ENCODE measurements around the gene CUL4A. TPM values are rescaled to one million over a fixed set of nuclear protein-coding genes. Genes with fewer than 3 reads are reported as not detected.

CUL4A gene
- total RNA-seq, 1 donor from 2014 or later: 81.3 TPM

- no peak overlapping the region for H3K4me2 ChIP-seq (ENCODE audit: low read length)
- Mint-ChIP-seq H3K4me3 (ENCODE audit: unreplicated experiment) (no peak overlapping the region), H3K9me3 (ENCODE audit: unreplicated experiment) (no peaks in the 10 kb centered on the region), H3K4me1 (ENCODE audit: low read depth, unreplicated experiment) (peaks cover 2% of the 10 kb centered on the region), H3K27me3 (ENCODE audit: low read depth, unreplicated experiment) (no peaks in the 10 kb centered on the region), H3K27ac (ENCODE audit: unreplicated experiment) (no peak overlapping the region), H3K36me3 (ENCODE audit: low read depth, unreplicated experiment) (peaks cover 19% of the 10 kb centered on the region)
- FAIRE-seq: no peak
- H3K4me1 ChIP-seq (ENCODE audit: insufficient read depth, low read length): no peaks in the 10 kb centered on the region
- H3K4me3 ChIP-seq (ENCODE audit: insufficient read depth, low read depth, low read length): no peak overlapping the region
- H3K79me2 ChIP-seq (ENCODE audit: insufficient read depth, low read length): peaks cover 12% of the 10 kb centered on the region
- no peak overlapping the region for H3K9ac ChIP-seq (ENCODE audit: low read length)
- DNase-seq (ENCODE audit: low read depth): no peak
- no peak overlapping the region for H2AFZ ChIP-seq (ENCODE audit: low read depth, low read length)
- no peaks in the 10 kb centered on the region for H3K27me3 ChIP-seq (ENCODE audit: insufficient read depth, low read length)
- H3K36me3 ChIP-seq (ENCODE audit: insufficient read depth, low read length): peaks cover 28% of the 10 kb centered on the region
- H4K20me1 ChIP-seq (ENCODE audit: insufficient read depth, low read length): peaks cover 13% of the 10 kb centered on the region
- no peak overlapping the region for H3K27ac ChIP-seq (ENCODE audit: low read depth, low read length)
- no peaks in the 10 kb centered on the region for H3K9me3 ChIP-seq (ENCODE audit: insufficient read depth, low read depth, low read length)
- TF ChIP-seq EZH2 (IDR thresholded peaks at IDR 0.05; ENCODE audit: insufficient read depth, low read length): no peak
- TF ChIP-seq CTCF (IDR thresholded peaks at IDR 0.05; ENCODE audit: insufficient read depth, low read depth, low read length): no peak
These were observed 22.1 kb downstream of the CUL4A start for GRCh38 chr13:113231306-113232207.

- H3K27ac Mint-ChIP-seq (ENCODE audit: unreplicated experiment): no peak overlapping the region
- peaks cover 16% of the 10 kb centered on the region for H3K36me3 Mint-ChIP-seq (ENCODE audit: low read depth, unreplicated experiment)
- Histone ChIP-seq H3K79me2 (ENCODE audit: insufficient read depth, low read length) (peaks cover 5% of the 10 kb centered on the region), H3K27ac (ENCODE audit: low read depth, low read length) (no peak overlapping the region), H3K36me3 (ENCODE audit: insufficient read depth, low read length) (peaks cover 29% of the 10 kb centered on the region), H3K4me1 (ENCODE audit: insufficient read depth, low read length) (no peaks in the 10 kb centered on the region), H4K20me1 (ENCODE audit: insufficient read depth, low read length) (peaks cover 6% of the 10 kb centered on the region), H3K9me3 (ENCODE audit: insufficient read depth, low read depth, low read length) (no peaks in the 10 kb centered on the region), H3K4me3 (ENCODE audit: insufficient read depth, low read depth, low read length) (no peak overlapping the region), H3K9ac (ENCODE audit: low read length) (no peak overlapping the region), H3K27me3 (ENCODE audit: insufficient read depth, low read length) (no peaks in the 10 kb centered on the region), H3K4me2 (ENCODE audit: low read length) (no peak overlapping the region), H2AFZ (ENCODE audit: low read depth, low read length) (no peak overlapping the region)
- H3K27me3 Mint-ChIP-seq (ENCODE audit: low read depth, unreplicated experiment): no peaks in the 10 kb centered on the region
- no peaks in the 10 kb centered on the region for H3K9me3 Mint-ChIP-seq (ENCODE audit: unreplicated experiment)
- peaks cover 2% of the 10 kb centered on the region for H3K4me1 Mint-ChIP-seq (ENCODE audit: low read depth, unreplicated experiment)
- H3K4me3 Mint-ChIP-seq (ENCODE audit: unreplicated experiment): no peak overlapping the region
- TF ChIP-seq CTCF (IDR thresholded peaks at IDR 0.05; ENCODE audit: insufficient read depth, low read depth, low read length) (no peak), EZH2 (IDR thresholded peaks at IDR 0.05; ENCODE audit: insufficient read depth, low read length) (no peak)
- no peak for FAIRE-seq
- DNase-seq (ENCODE audit: low read depth): no peak
These were observed 23.0 kb downstream of the CUL4A start for GRCh38 chr13:113232208-113233003.
